Suppressor macrophage treated with lipopolysaccharide for 1 hour (primary cell): ENCODE data around the gene IFT122.

Experiments used
- DNase-seq, 3 donors: peaks; one replicate each; pipeline ENCODE4 v3.0.0-alpha.2; 2020 to 2022

Gene IFT122

GRCh38 chr3:129559565-129560079 lies 119.6 kb downstream of the IFT122 start:
- no peak for DNase-seq

GRCh38 chr3:129560269-129560787 lies 120.3 kb downstream of the IFT122 start:
- no peak for DNase-seq

- DNase-seq, result no peak
These were observed 121.0 kb downstream of the IFT122 start for GRCh38 chr3:129560911-129561594.

GRCh38 chr3:129561619-129562248 lies 121.7 kb downstream of the IFT122 start:
- DNase-seq, result no peak

- no peak for DNase-seq
These were observed 122.8 kb downstream of the IFT122 start for GRCh38 chr3:129562803-129563202.

GRCh38 chr3:129563332-129563731 lies 123.3 kb downstream of the IFT122 start:
- no peak for DNase-seq

- no peak for DNase-seq
These were observed 124.0 kb downstream of the IFT122 start for GRCh38 chr3:129563850-129564535.

- no peak for DNase-seq
These were observed 125.1 kb downstream of the IFT122 start for GRCh38 chr3:129564981-129565644.

GRCh38 chr3:129565902-129566301 lies 125.9 kb downstream of the IFT122 start:
- DNase-seq, result no peak

GRCh38 chr3:129567176-129567705 lies 127.2 kb downstream of the IFT122 start:
- DNase-seq, result no peak

GRCh38 chr3:129567939-129568338 lies 127.9 kb downstream of the IFT122 start:
- no peak for DNase-seq

- no peak for DNase-seq
These were observed 129.8 kb downstream of the IFT122 start for GRCh38 chr3:129569856-129570255.
